Measurements from ENCODE around the gene TLE3. TPM values are rescaled to one million over a fixed set of nuclear protein-coding genes. Genes with fewer than 3 reads are reported as not detected.

The TLE3 gene
- total and polyA plus RNA-seq, 2 donors (not counting 1 experiment from before 2014, with no cell fraction given): 14.6 to 16.5 TPM

DNA sequence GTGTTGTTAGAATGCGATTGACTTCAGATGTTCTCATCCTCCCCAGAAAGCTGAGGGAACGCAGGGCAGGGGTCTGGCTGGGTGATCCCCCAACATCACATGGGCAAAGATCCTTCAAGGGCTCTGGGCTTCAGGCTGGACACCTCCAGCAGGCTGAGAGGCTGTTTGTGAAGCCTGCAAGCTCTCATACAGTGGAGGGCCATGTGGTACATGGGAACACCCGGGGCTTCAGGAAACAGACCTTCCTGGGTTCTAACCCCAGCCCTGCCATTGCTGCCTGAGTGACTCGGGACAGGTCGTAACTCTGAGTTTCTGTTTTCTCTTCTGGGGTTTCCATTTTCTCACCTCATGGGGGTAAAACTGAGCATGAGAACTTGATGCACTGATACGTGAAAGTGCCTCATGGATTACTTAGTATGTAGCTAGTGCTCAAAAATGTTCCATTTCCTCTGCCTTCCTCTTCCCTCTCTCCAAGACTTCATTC, 81.2 kb downstream of the TLE3 start:
- H3K27ac ChIP-seq (ENCODE audit: insufficient read depth, low read length): no peak overlapping the region
- DNase-seq (ENCODE audit: low read depth in 2 of 2): no peak
- H3K36me3 ChIP-seq (ENCODE audit: control insufficient read depth, insufficient read depth, low read length): no peaks in the 10 kb centered on the region
- TF ChIP-seq, protein P1, sequence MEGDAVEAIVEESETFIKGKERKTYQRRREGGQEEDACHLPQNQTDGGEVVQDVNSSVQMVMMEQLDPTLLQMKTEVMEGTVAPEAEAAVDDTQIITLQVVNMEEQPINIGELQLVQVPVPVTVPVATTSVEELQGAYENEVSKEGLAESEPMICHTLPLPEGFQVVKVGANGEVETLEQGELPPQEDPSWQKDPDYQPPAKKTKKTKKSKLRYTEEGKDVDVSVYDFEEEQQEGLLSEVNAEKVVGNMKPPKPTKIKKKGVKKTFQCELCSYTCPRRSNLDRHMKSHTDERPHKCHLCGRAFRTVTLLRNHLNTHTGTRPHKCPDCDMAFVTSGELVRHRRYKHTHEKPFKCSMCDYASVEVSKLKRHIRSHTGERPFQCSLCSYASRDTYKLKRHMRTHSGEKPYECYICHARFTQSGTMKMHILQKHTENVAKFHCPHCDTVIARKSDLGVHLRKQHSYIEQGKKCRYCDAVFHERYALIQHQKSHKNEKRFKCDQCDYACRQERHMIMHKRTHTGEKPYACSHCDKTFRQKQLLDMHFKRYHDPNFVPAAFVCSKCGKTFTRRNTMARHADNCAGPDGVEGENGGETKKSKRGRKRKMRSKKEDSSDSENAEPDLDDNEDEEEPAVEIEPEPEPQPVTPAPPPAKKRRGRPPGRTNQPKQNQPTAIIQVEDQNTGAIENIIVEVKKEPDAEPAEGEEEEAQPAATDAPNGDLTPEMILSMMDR (conservative IDR thresholded peaks at IDR 0.05 in 1 of 2, IDR thresholded peaks at IDR 0.05 in 1 of 2; ENCODE audit: low read depth in 1 of 2, low read length in 2 of 2): no peak
- no peak for TF ChIP-seq EZH2 (IDR thresholded peaks at IDR 0.05; ENCODE audit: low read length, missing control alignments)
- no peak overlapping the region for H3K4me2 ChIP-seq (ENCODE audit: extremely low read depth, insufficient read depth, low read length)
- H3K79me2 ChIP-seq (ENCODE audit: control insufficient read depth, insufficient read depth, low read length): no peaks in the 10 kb centered on the region
- no peaks in the 10 kb centered on the region for H3K9me3 ChIP-seq (ENCODE audit: control insufficient read depth, insufficient read depth, low read depth, low read length)
- no peaks in the 10 kb centered on the region for H4K20me1 ChIP-seq (ENCODE audit: control insufficient read depth, extremely low read depth, insufficient read depth, low read length)
- H2AFZ ChIP-seq (ENCODE audit: low read length): no peak overlapping the region
- H3K9ac ChIP-seq (ENCODE audit: insufficient read depth, low read length): no peak overlapping the region
- H3K4me1 ChIP-seq (ENCODE audit: control insufficient read depth, extremely low read depth, insufficient read depth, low read length): no peaks in the 10 kb centered on the region
- peaks cover 23% of the 10 kb centered on the region for H3K27me3 ChIP-seq (ENCODE audit: control insufficient read depth, insufficient read depth, low read length)
- H3K4me3 ChIP-seq (replicated peaks in 1 of 4; ENCODE audit: control extremely low read depth in 1 of 4, insufficient read depth in 1 of 4, low read depth in 3 of 4, low read length in 4 of 4): no peak overlapping the region

DNA sequence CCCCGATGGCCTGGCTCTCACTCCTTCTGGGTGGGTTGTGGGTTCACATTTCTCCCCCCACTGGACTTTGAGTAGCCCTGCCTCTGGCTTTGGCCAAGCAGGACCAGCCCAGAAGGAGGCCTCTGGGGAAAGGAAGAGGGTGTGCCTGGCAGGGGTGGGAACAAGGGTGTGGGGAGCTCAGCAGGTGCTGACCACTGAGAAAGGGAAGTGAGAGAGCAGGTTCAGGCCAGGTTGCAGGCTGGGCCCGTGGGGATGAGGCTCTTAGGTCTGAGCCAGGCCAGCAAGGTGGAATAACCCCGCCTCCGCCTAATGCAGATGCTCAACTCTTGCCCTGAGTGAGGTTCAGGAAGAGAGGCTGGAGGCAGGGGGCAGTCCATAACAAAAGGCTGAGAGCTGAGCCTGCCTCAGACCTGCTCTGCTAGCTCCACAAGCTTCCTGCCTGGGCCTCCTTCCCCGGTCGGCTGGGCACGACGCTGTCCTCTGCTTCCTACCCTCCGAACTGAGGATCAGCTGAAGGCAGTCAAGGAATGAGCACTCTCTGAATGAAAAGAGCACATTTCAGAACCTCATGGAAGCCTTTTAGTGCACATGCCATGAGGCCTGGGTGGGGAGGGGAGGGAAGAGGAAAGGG, 82.7 kb downstream of the TLE3 start:
- Histone ChIP-seq H4K20me1 (ENCODE audit: control insufficient read depth, extremely low read depth, insufficient read depth, low read length) (no peaks in the 10 kb centered on the region), H3K4me2 (ENCODE audit: extremely low read depth, insufficient read depth, low read length) (no peak overlapping the region), H3K9ac (ENCODE audit: insufficient read depth, low read length) (no peak overlapping the region), H2AFZ (ENCODE audit: low read length) (no peak overlapping the region), H3K9me3 (ENCODE audit: control insufficient read depth, insufficient read depth, low read depth, low read length) (no peaks in the 10 kb centered on the region), H3K4me1 (ENCODE audit: control insufficient read depth, extremely low read depth, insufficient read depth, low read length) (no peaks in the 10 kb centered on the region), H3K4me3 (replicated peaks in 1 of 4; ENCODE audit: control extremely low read depth in 1 of 4, insufficient read depth in 1 of 4, low read depth in 3 of 4, low read length in 4 of 4) (no peak overlapping the region), H3K27ac (ENCODE audit: insufficient read depth, low read length) (no peak overlapping the region), H3K27me3 (ENCODE audit: control insufficient read depth, insufficient read depth, low read length) (peaks cover 20% of the 10 kb centered on the region), H3K79me2 (ENCODE audit: control insufficient read depth, insufficient read depth, low read length) (no peaks in the 10 kb centered on the region), H3K36me3 (ENCODE audit: control insufficient read depth, insufficient read depth, low read length) (no peaks in the 10 kb centered on the region)
- TF ChIP-seq, protein P1 (conservative IDR thresholded peaks at IDR 0.05 in 1 of 2, IDR thresholded peaks at IDR 0.05 in 1 of 2; ENCODE audit: low read depth in 1 of 2, low read length in 2 of 2): no peak
- TF ChIP-seq EZH2 (IDR thresholded peaks at IDR 0.05; ENCODE audit: low read length, missing control alignments): no peak
- DNase-seq (ENCODE audit: low read depth in 2 of 2): no peak

DNA sequence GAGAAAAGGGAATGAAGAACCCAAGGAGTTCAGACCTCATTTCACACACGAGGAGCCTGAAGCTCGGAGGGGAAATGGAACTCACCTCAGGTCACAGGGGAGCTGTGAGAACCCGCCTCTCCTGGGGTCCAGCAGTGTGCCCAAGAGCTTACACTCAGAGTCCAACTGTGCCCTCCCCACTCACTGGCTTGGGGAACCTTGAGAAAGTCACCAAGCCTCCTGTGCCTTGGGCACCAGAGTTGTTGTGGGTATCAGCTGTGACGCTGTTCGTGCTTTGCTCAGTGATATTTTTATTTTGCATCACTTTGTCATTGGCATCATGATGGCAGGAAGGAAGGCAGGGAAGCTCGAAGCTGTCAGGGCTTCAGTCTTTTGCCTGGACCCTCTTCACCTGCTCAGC, 83.4 kb downstream of the TLE3 start:
- TF ChIP-seq, protein P1 (conservative IDR thresholded peaks at IDR 0.05 in 1 of 2, IDR thresholded peaks at IDR 0.05 in 1 of 2; ENCODE audit: low read depth in 1 of 2, low read length in 2 of 2): no peak
- TF ChIP-seq EZH2 (IDR thresholded peaks at IDR 0.05; ENCODE audit: low read length, missing control alignments): no peak
- Histone ChIP-seq H3K4me2 (ENCODE audit: extremely low read depth, insufficient read depth, low read length) (no peak overlapping the region), H3K4me1 (ENCODE audit: control insufficient read depth, extremely low read depth, insufficient read depth, low read length) (no peaks in the 10 kb centered on the region), H3K27ac (ENCODE audit: insufficient read depth, low read length) (no peak overlapping the region), H3K79me2 (ENCODE audit: control insufficient read depth, insufficient read depth, low read length) (no peaks in the 10 kb centered on the region), H4K20me1 (ENCODE audit: control insufficient read depth, extremely low read depth, insufficient read depth, low read length) (no peaks in the 10 kb centered on the region), H3K27me3 (ENCODE audit: control insufficient read depth, insufficient read depth, low read length) (peaks cover 14% of the 10 kb centered on the region), H3K36me3 (ENCODE audit: control insufficient read depth, insufficient read depth, low read length) (no peaks in the 10 kb centered on the region), H3K9ac (ENCODE audit: insufficient read depth, low read length) (no peak overlapping the region), H3K9me3 (ENCODE audit: control insufficient read depth, insufficient read depth, low read depth, low read length) (no peaks in the 10 kb centered on the region), H3K4me3 (replicated peaks in 1 of 4; ENCODE audit: control extremely low read depth in 1 of 4, insufficient read depth in 1 of 4, low read depth in 3 of 4, low read length in 4 of 4) (no peak overlapping the region), H2AFZ (ENCODE audit: low read length) (no peak overlapping the region)
- no peak for DNase-seq (ENCODE audit: low read depth in 2 of 2)

All from fibroblast of lung (primary cell).